GM12878 (cell line): Measurements from ENCODE around the gene KIAA2012. TPM values are rescaled to one million over a fixed set of nuclear protein-coding genes. Genes with fewer than 3 reads are reported as not detected.

Experiments
- ATAC-seq: fragments of 200-7000 bp; cut with Tn5 transposase; 3 replicates; pipeline ENCODE4 v1.9.1; 2020; ENCODE audit warnings: mild to moderate bottlenecking, moderate library complexity
- BruUV-seq: library from RNA; stranded (reverse); fragments of 400-500 nt; replicated peaks from 2 replicates; lab custom pipeline; 2021; lab: Mats Ljungman, UMichigan
- CTCF ChIA-PET: fragments of 300-600 bp; sonication (Branson Sonifier 250); formaldehyde crosslinking; extraction: SDS; loops from one replicate; lab custom pipeline; 2021; ENCODE audit warnings: inconsistent platforms; lab: Yijun Ruan, JAX
- POLR2A ChIA-PET: fragments of 350-600 bp; formaldehyde crosslinking; extraction: SDS; loops from one replicate; lab custom pipeline; 2021; ENCODE audit warnings: inconsistent platforms; lab: Charles Lee
- RAD21 ChIA-PET: fragments of 300-600 bp; sonication (Branson Sonifier 250); formaldehyde crosslinking; loops from one replicate; lab custom pipeline; 2023; ENCODE audit warnings: antibody characterized with exemption; ENCODE audit not compliant: unreplicated experiment; lab: Charles Lee
- SMC1A ChIA-PET: fragments of 300-600 bp; sonication (Branson Sonifier 250); formaldehyde crosslinking; loops from one replicate; lab custom pipeline; 2023; ENCODE audit not compliant: unreplicated experiment, uncharacterized antibody; lab: Charles Lee
- DNase-seq: peaks from one replicate; pipeline ENCODE4 v3.0.0-alpha.2; 2011; ENCODE audit warnings: low read depth, low spot score
- FAIRE-seq: peaks from 3 replicates; lab custom pipeline; 2011; peaks lifted over from hg19 to GRCh38; lab: Jason Lieb, UNC
- H2AFZ ChIP-seq: 2 replicates; pipeline ENCODE4 v1.6.0; 2011; ENCODE audit warnings: low read depth, low read length, control low read depth; ENCODE audit not compliant: control insufficient read depth
- H3K27ac ChIP-seq: 2 replicates; pipeline ENCODE4 v1.5.1; 2011; ENCODE audit warnings: control low read depth; ENCODE audit not compliant: control insufficient read depth, insufficient read depth
- H3K27me3 ChIP-seq, 2 experiments: replicated peaks in 1 of 2; 2 replicates each; pipeline versions ENCODE4 v1.6.0 to v1.6.1; 2011; ENCODE audit warnings: low read length in 1 of 2; ENCODE audit not compliant: control insufficient read depth in 2 of 2, insufficient read depth in 2 of 2
- H3K36me3 ChIP-seq, 2 experiments: 2 replicates each; pipeline ENCODE4 v1.5.1; 2011; ENCODE audit warnings: low read length in 1 of 2; ENCODE audit not compliant: control insufficient read depth in 2 of 2, insufficient read depth in 2 of 2
- H3K4me1 ChIP-seq: 2 replicates; pipeline ENCODE4 v1.6.1; 2011; ENCODE audit warnings: mild to moderate bottlenecking, low read length, moderate library complexity, mixed read lengths; ENCODE audit not compliant: control insufficient read depth, insufficient read depth
- H3K4me2 ChIP-seq: 2 replicates; pipeline ENCODE4 v1.6.0; 2011; ENCODE audit warnings: control low read depth; ENCODE audit not compliant: control insufficient read depth, insufficient read depth
- H3K4me3 ChIP-seq: fragments of 200-600 bp; sonication (generic); 2 replicates; pipeline ENCODE4 v1.5.1; 2016
- H3K79me2 ChIP-seq: 2 replicates; pipeline ENCODE4 v1.6.0; 2011; ENCODE audit warnings: low read length; ENCODE audit not compliant: control insufficient read depth, insufficient read depth
- H3K9ac ChIP-seq: 2 replicates; pipeline ENCODE4 v1.8.0; 2011; ENCODE audit warnings: low read length, control low read depth, mixed read lengths; ENCODE audit not compliant: control insufficient read depth, insufficient read depth
- H3K9me3 ChIP-seq: replicated peaks from 3 replicates; pipeline ENCODE4 v1.5.1; 2011; ENCODE audit warnings: mild to moderate bottlenecking, low read length; ENCODE audit not compliant: control insufficient read depth, insufficient read depth
- H4K20me1 ChIP-seq: 2 replicates; pipeline ENCODE4 v1.6.0; 2011; ENCODE audit not compliant: control insufficient read depth, insufficient read depth
- ATF7 ChIP-seq: fragments of 450-650 bp; IDR thresholded peaks from 2 replicates; pipeline ENCODE4 v1.6.1; 2016; ENCODE audit warnings: low read depth, mild to moderate bottlenecking
- DPF2 ChIP-seq: fragments of 450-650 bp; IDR thresholded peaks from 2 replicates; pipeline ENCODE4 v1.6.1; 2017; ENCODE audit warnings: mild to moderate bottlenecking
- FOS ChIP-seq: IDR thresholded peaks from 3 replicates; pipeline ENCODE4 v1.6.1; 2011; ENCODE audit warnings: borderline replicate concordance; ENCODE audit not compliant: insufficient read length; ENCODE audit errors: extremely low read depth
- FOXM1 ChIP-seq: IDR thresholded peaks from 2 replicates; pipeline ENCODE4 v1.6.1; 2012; ENCODE audit warnings: low read depth, mild to moderate bottlenecking, inconsistent platforms, low read length, moderate library complexity
- GATAD2B ChIP-seq: fragments of 450-650 bp; conservative IDR thresholded peaks from 2 replicates; pipeline ENCODE4 v1.6.1; 2017; ENCODE audit warnings: low read depth, mild to moderate bottlenecking, moderate library complexity
- HCFC1 ChIP-seq: fragments of 150-350 bp; IDR thresholded peaks from 2 replicates; pipeline ENCODE4 v1.6.1; 2014; ENCODE audit warnings: low read length
- HDAC6 ChIP-seq: fragments of 200-600 bp; sonication (generic); IDR thresholded peaks from one replicate; pipeline ENCODE4 v1.8.0; 2017; ENCODE audit warnings: antibody characterized with exemption; ENCODE audit not compliant: unreplicated experiment
- IKZF1 ChIP-seq: fragments of 450-650 bp; conservative IDR thresholded peaks from 2 replicates; pipeline ENCODE4 v1.6.1; 2017; ENCODE audit warnings: antibody characterized with exemption, mild to moderate bottlenecking
- IRF4 ChIP-seq: IDR thresholded peaks from 2 replicates; pipeline ENCODE4 v1.6.1; 2011; ENCODE audit warnings: low read depth, low read length
- MLLT1 ChIP-seq: fragments of 450-650 bp; IDR thresholded peaks from 2 replicates; pipeline ENCODE4 v1.6.1; 2016; ENCODE audit warnings: mild to moderate bottlenecking
- NR2F1 ChIP-seq: fragments of 450-650 bp; conservative IDR thresholded peaks from 2 replicates; pipeline ENCODE4 v1.6.1; 2017; ENCODE audit warnings: mild to moderate bottlenecking
- POLR2A ChIP-seq: IDR thresholded peaks from 2 replicates; pipeline ENCODE4 v1.6.1; 2011; ENCODE audit warnings: low read depth, mild to moderate bottlenecking, low read length
- POLR2AphosphoS2 ChIP-seq: IDR thresholded peaks from 2 replicates; pipeline ENCODE4 v1.6.1; 2011; ENCODE audit warnings: low read depth, mild to moderate bottlenecking, low read length, improper control_type of control experiment, moderate library complexity
- REST ChIP-seq: IDR thresholded peaks from 2 replicates; pipeline ENCODE4 v1.6.1; 2012; ENCODE audit warnings: mild to moderate bottlenecking, low read depth, low read length
- SUPT20H ChIP-seq: IDR thresholded peaks from 2 replicates; pipeline ENCODE4 v1.6.1; 2011; ENCODE audit warnings: low read depth, mild to moderate bottlenecking, low read length, moderate library complexity, borderline replicate concordance; ENCODE audit not compliant: control insufficient read depth
- TCF7 ChIP-seq: IDR thresholded peaks from 2 replicates; pipeline ENCODE4 v1.6.1; 2014; ENCODE audit warnings: antibody characterized with exemption, borderline replicate concordance
- WGBS: methylation state at CpG from one replicate; pipeline ENCODE4 v1.1.6; 2016; ENCODE audit warnings: low lambda C conversion rate; ENCODE audit not compliant: insufficient replicate concordance, insufficient coverage; ENCODE audit errors: missing lambda C conversion rate; 5-methylcytosine and 5-hydroxymethylcytosine counted together
- in situ Hi-C: fragments of 300-500 bp; cut with MboI; formaldehyde crosslinking; loops from 9 replicates; pipeline ENCODE4 v1.14.3; 2018; ENCODE audit warnings: mixed read lengths
- intact Hi-C: fragments of 100-400 bp; cut with micrococcal nuclease; formaldehyde crosslinking; loops from one replicate; pipeline ENCODE4 v1.14.2; 2022; ENCODE audit not compliant: unreplicated experiment
- polyA plus RNA-seq, 11 experiments: library from polyadenylated mRNA; depleted of rRNA in 4 of 11; unstranded in 6 of 11; stranded (reverse) in 5 of 11; fragments of >200 nt; fragmentation: Nextera tagmentation in 4 of 11; fragmentation: Illumina TruSeq in 1 of 11; extraction: Ambion mirVana in 4 of 11; extraction: Trizol in 1 of 11; gene quantifications; 1 replicate in 1 of 11; 2 replicates in 10 of 11; pipeline versions ENCODE4 v1.2.1 to v1.2.3, GENCODE V29; 2011 to 2016; ENCODE audit warnings: inconsistent platforms in 2 of 11, missing spikeins in 2 of 11, low read depth in 1 of 11
- total RNA-seq, 4 experiments: library from RNA; depleted of rRNA in 3 of 4; stranded (reverse); fragments of >200 nt in 3 of 4; fragmentation: Illumina TruSeq in 1 of 4; extraction: Trizol in 1 of 4; gene quantifications; 2 replicates each; pipeline versions ENCODE4 v1.2.1 to v1.2.3, GENCODE V29; 2013 to 2021

Gene KIAA2012
- total and polyA plus RNA-seq, 10 of the 15 experiments (the other 5 are each of a cell fraction or from before 2014, with no cell fraction given): 0.03 TPM; not detected in 9

- TF ChIP-seq MLLT1: no peak
- peak; percentile 56 for TF ChIP-seq POLR2A
- no peak for TF ChIP-seq IRF4
- no peak for TF ChIP-seq ATF7
- TF ChIP-seq FOS: no peak
- no peak for TF ChIP-seq HCFC1
- no peak for TF ChIP-seq FOXM1
These were observed 39.5 kb upstream of the KIAA2012 start, which contains the start of gene FZD7 (continued) for GRCh38 chr2:202033317-202034248.

DNA sequence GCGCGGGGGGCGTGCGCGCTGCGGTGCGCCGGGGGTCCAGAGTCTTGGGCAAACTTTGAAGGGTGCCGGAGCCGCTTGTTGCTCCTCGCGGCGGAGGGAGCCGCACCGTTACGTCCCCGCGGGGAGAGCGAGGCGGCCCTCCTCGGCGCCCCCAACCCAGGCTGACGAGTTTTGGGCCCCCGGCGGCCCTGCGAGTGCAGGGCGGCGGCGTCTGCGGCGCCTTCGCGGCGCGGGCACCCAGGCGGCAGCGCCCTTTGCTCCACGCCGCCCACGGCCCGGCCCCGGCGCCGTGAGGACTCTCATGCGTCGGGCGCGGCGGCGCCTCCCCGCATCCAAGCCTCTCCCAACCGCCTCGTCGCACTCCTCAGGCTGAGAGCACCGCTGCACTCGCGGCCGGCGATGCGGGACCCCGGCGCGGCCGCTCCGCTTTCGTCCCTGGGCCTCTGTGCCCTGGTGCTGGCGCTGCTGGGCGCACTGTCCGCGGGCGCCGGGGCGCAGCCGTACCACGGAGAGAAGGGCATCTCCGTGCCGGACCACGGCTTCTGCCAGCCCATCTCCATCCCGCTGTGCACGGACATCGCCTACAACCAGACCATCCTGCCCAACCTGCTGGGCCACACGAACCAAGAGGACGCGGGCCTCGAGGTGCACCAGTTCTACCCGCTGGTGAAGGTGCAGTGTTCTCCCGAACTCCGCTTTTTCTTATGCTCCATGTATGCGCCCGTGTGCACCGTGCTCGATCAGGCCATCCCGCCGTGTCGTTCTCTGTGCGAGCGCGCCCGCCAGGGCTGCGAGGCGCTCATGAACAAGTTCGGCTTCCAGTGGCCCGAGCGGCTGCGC is 38.6 kb upstream of the KIAA2012 start:
- peak overlapping the region; percentile 53; the same call in 1 of the 2 replicates for H3K9ac ChIP-seq
- ChIA-PET RAD21 (interaction anchor here (1.0 kb wide), 2 partner anchors 8 to 174 kb away, joined by 3 read pairs; no protein-coding TSS in a partner anchor), SMC1A (no interaction called here), CTCF (no interaction called here), POLR2A (no interaction called here)
- H3K4me2 ChIP-seq: peak overlapping the region; percentile 86
- H2AFZ ChIP-seq: peak overlapping the region; percentile 45; the same call in 1 of the 2 replicates
- no peaks in the 10 kb centered on the region for H4K20me1 ChIP-seq
- FAIRE-seq: no peak
- peaks cover 0 to 15% of the 10 kb centered on the region in 2 experiments; a peak in 2 of 4 replicates for H3K27me3 ChIP-seq
- H3K4me1 ChIP-seq: no peaks in the 10 kb centered on the region; the same call in 1 of the 2 replicates
- DNase-seq: no peak
- H3K9me3 ChIP-seq: no peaks in the 10 kb centered on the region; the same call in 2 of the 3 replicates
- H3K4me3 ChIP-seq: peak overlapping the region; percentile 90
- TF ChIP-seq IKZF1 (peak; percentile 72), REST (no peak), TCF7 (no peak), DPF2 (peak; percentile 83; the same call in 1 of the 2 replicates), POLR2AphosphoS2 (no peak), SUPT20H (no peak), GATAD2B (peak; percentile 89; the same call in 1 of the 2 replicates), HCFC1 (no peak), HDAC6 (peak; percentile 86), NR2F1 (0 out of 2 replicates have a peak, but pooled peaks have one; percentile 47)
- in situ Hi-C loops: no loop called here
- H3K79me2 ChIP-seq: no peaks in the 10 kb centered on the region
- peak; percentile 5 for ATAC-seq
- H3K36me3 ChIP-seq: no peaks in the 10 kb centered on the region
- 6% methylated on average over 86 of the region's 105 CpGs for WGBS
- H3K27ac ChIP-seq: no peak overlapping the region
- intact Hi-C loops: loop anchor here (5.0 kb wide), 2 partner anchors 57 to 143 kb away; no protein-coding TSS in a partner anchor
- BruUV-seq: no TSS peak
